HG02885 (cell line): ENCODE results near the gene CHST11.
"Not testable (repeated sequence)": the region's sequence is repeated elsewhere in the genome, so short reads cannot be mapped to it uniquely, and the experiment has no call there.

ENCODE experiments used
- ATAC-seq: cut with Tn5 transposase; IDR thresholded peaks from one replicate; pipeline ENCODE4 v1.9.1; 2021; ENCODE audit warnings: mild to moderate bottlenecking; ENCODE audit not compliant: unreplicated experiment, poor library complexity

The CHST11 gene

DNA sequence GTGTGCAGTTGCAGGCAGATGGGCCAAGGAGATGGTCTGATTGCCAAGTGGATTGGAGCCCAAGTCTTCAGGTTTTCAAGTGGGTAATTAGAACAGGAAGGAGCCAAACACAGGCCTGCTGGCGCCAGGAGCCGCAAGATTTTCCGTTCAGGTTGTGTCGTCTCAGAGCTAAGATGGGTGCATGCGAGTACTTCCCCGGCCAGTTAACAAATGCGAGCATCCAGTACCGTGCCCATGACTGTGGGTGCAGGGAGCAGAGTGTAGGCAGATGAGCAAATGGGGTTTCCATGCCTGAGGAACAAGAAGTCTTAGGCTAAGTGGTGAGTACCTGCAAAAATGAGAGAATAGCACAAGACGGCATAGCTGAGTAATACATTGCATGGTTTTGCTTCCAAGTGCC, 90.5 kb downstream of the CHST11 start:
- ATAC-seq: no peak

GRCh38 chr12:104549815-104550480, 93.2 kb downstream of the CHST11 start:
- no peak for ATAC-seq

DNA sequence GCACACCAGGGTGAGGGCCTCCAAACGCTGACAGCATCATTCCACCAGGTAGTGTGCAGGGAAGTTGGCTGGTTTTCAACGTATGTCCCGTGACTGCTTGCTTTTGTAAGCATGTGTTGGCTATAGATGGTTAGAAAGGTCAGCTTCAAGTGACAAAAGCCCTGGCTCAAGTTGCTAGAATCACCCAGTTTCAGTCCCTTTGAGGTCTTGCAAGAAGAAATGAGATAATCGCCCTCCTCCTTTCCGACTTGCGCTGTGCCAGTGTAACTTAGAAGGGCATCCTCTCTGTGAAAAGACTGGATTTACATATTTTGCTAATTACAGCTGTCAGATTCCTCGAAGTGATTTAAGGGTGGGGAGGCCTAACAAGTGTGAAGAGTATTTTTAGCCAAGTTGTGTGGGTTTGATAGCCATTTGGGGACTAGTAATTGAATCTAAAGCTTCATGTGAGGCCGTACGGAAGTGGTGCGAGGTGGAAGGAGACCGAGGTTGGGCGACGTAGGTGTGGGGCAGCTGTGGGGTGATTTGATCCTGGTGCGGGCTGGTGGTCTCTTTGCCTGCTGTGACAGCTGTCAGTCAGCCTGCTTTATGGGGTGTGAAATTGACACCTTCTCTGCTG, 94.7 kb downstream of the CHST11 start:
- ATAC-seq: no peak

DNA sequence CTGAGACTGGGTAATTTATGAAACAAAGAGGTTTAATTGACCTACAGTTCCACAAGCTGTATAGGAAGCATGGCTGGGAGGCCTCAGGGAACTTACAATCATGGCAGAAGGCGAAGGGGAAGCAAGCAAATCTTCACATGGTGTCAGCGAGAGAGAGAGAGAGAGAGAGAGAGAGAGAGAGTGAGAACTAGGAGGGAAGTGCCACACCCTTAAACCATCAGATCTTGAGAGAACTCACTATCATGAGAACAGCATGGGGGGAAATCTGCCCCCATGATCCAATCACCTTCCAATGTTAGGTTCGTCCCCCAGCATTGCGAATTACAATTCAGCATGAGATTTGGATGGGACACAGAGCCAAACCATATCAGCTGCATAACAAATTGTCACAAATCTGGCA, 96.7 kb downstream of the CHST11 start:
- no peak for ATAC-seq

- ATAC-seq: no peak
These were observed 98.9 kb downstream of the CHST11 start for GRCh38 chr12:104555648-104556047.

GRCh38 chr12:104557488-104558195, 100.9 kb downstream of the CHST11 start:
- ATAC-seq: no peak

GRCh38 chr12:104560881-104561280, 104.1 kb downstream of the CHST11 start:
- no peak for ATAC-seq

GRCh38 chr12:104562763-104563162, 106.0 kb downstream of the CHST11 start:
- ATAC-seq: no peak

- ATAC-seq: not testable (repeated sequence)
These were observed 107.9 kb downstream of the CHST11 start for GRCh38 chr12:104564662-104565061.

GRCh38 chr12:104565606-104566243, 109.0 kb downstream of the CHST11 start:
- no peak for ATAC-seq

DNA sequence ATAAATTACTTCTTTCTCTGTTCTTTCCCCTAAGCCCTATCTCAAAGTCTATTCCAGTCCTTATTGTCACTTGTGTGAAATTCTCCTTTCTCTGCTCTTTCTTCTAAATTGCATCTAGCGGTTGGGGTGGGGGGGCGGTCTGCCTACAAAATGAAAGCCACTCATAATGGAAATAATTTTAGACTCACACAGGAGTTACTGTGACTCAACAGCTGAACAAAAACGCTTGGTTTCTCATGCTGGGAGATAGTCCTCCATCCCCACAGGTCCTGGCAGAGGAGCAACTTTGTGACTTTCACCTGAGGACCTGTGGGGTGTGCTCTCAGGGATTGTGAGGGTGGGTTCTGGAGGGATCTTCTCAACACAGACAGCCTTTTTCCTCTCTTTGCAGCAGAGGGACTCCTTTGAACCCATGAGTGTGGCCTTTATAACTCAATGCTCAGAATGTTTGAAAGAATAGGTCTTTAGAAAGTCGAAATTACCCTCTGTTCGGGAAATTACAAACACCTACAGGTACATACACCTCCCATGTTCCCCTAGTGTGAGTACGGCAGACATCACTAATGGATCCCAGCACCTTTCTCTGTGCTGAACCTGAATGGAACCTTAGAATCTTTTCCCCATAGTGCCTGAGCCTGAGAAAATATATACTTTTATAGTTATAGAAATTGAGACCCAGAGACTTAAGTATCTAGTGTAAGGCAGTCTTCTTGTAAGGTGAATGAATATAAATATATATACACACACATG, 109.7 kb downstream of the CHST11 start:
- ATAC-seq: no peak

DNA sequence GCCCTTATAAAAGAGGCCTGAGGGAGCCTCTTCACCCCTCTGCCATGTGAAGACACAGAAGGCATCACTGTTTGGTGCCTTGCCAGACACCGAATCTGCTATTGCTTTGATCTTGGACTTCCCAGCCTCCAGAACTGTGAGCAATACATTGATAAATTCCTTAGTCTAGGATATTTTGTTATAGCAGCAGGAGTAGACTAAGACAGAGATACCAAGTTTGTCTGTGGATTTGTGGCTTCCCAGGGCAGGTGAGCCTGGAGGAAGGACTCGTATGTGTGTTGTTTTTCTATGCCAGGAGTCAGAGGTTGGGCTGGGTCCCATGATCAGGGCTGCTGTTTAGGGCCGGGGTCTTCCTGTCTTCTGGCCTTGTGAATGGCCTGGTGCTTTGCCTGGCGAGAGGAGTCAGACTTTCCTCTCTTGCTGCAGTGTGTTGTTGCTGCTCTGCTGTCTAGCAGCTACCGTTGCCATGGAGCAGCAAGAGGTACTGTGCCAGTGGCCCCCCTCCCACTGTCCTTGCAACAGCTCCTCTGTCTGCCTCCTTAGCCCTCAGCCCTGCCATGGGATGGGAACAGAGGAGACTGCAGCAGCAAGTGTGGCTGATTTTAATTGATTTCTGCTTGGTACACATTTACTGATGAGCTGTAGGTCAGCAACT, 111.2 kb downstream of the CHST11 start:
- ATAC-seq: no peak

- ATAC-seq: no peak
These were observed 111.7 kb downstream of the CHST11 start for GRCh38 chr12:104568487-104568868.

DNA sequence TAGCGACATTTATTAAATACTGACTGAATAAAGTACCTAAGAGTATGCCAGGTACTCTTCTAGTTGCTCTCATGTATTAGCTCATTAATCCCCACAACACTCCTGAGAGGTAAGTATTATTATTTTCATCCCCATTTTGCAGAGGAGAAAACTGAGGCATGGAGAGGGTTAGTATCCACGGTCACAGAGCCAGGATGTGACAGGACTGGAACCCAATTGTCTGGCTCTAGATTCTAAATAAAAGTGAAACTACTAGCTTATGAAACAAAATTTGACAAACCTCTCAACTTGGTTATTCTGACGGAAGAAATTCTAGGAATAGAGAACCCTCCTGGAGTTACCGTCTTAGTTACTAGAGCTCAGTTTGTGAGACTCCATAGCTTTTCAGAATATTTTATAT, 112.2 kb downstream of the CHST11 start:
- no peak for ATAC-seq

GRCh38 chr12:104569346-104570173, 112.8 kb downstream of the CHST11 start:
- peak; percentile 77 for ATAC-seq

- ATAC-seq: peak; percentile 18
These were observed 113.6 kb downstream of the CHST11 start for GRCh38 chr12:104570174-104570907.

GRCh38 chr12:104571328-104571727, 114.6 kb downstream of the CHST11 start:
- ATAC-seq: no peak

DNA sequence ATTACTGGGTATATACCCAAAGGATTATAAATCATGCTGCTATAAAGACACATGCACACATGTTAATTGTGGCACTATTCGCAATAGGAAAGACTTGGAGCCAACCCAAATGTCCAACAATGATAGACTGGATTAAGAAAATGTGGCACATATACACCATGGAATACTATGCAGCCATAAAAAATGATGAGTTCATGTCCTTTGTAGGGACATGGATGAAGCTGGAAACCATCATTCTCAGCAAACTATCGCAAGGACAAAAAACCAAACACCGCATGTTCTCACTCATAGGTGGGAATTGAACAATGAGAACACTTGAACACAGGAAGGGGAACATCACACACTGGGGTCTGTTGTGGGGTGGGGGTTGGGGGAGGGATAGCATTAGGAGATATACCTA, 117.6 kb downstream of the CHST11 start:
- not testable (repeated sequence) for ATAC-seq
